ENCODE data around the gene FSIP1. TPM values are rescaled to one million over a fixed set of nuclear protein-coding genes. Genes with fewer than 3 reads are reported as not detected.

The FSIP1 gene
- total RNA-seq, 1 donor from 2014 or later = 2.9 TPM

GRCh38 chr15:39777496-39777895 lies 5.1 kb downstream of the FSIP1 start:
- Mint-ChIP-seq H3K27me3 (peaks cover 15% of the 10 kb centered on the region), H3K36me3 (peaks cover 4% of the 10 kb centered on the region), H3K9me3 (no peaks in the 10 kb centered on the region), H3K4me3 (no peak overlapping the region), H3K4me1 (ENCODE audit: unreplicated experiment) (peaks cover 18% of the 10 kb centered on the region), H3K27ac (no peak overlapping the region)
- no peak for DNase-seq (ENCODE audit: extremely low spot score, unreplicated experiment)
- TF ChIP-seq, protein P1, sequence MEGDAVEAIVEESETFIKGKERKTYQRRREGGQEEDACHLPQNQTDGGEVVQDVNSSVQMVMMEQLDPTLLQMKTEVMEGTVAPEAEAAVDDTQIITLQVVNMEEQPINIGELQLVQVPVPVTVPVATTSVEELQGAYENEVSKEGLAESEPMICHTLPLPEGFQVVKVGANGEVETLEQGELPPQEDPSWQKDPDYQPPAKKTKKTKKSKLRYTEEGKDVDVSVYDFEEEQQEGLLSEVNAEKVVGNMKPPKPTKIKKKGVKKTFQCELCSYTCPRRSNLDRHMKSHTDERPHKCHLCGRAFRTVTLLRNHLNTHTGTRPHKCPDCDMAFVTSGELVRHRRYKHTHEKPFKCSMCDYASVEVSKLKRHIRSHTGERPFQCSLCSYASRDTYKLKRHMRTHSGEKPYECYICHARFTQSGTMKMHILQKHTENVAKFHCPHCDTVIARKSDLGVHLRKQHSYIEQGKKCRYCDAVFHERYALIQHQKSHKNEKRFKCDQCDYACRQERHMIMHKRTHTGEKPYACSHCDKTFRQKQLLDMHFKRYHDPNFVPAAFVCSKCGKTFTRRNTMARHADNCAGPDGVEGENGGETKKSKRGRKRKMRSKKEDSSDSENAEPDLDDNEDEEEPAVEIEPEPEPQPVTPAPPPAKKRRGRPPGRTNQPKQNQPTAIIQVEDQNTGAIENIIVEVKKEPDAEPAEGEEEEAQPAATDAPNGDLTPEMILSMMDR (conservative IDR thresholded peaks at IDR 0.05) = no peak

GRCh38 chr15:39776068-39776467 lies 6.6 kb downstream of the FSIP1 start:
- peaks cover 15% of the 10 kb centered on the region for H3K27me3 Mint-ChIP-seq
- no peak overlapping the region for H3K27ac Mint-ChIP-seq
- peaks cover 4% of the 10 kb centered on the region for H3K36me3 Mint-ChIP-seq
- no peak for DNase-seq (ENCODE audit: extremely low spot score, unreplicated experiment)
- H3K4me3 Mint-ChIP-seq = no peak overlapping the region
- TF ChIP-seq, protein P1 (conservative IDR thresholded peaks at IDR 0.05) = no peak
- peaks cover 29% of the 10 kb centered on the region for H3K4me1 Mint-ChIP-seq (ENCODE audit: unreplicated experiment)
- H3K9me3 Mint-ChIP-seq = no peaks in the 10 kb centered on the region

GRCh38 chr15:39774688-39775267 lies 7.9 kb downstream of the FSIP1 start:
- DNase-seq (ENCODE audit: extremely low spot score, unreplicated experiment) = no peak
- no peaks in the 10 kb centered on the region for H3K9me3 Mint-ChIP-seq
- no peak overlapping the region for H3K4me3 Mint-ChIP-seq
- peaks cover 4% of the 10 kb centered on the region for H3K36me3 Mint-ChIP-seq
- H3K4me1 Mint-ChIP-seq (ENCODE audit: unreplicated experiment) = peaks cover 30% of the 10 kb centered on the region
- peaks cover 15% of the 10 kb centered on the region for H3K27me3 Mint-ChIP-seq
- H3K27ac Mint-ChIP-seq = no peak overlapping the region
- TF ChIP-seq, protein P1 (conservative IDR thresholded peaks at IDR 0.05) = no peak

DNA sequence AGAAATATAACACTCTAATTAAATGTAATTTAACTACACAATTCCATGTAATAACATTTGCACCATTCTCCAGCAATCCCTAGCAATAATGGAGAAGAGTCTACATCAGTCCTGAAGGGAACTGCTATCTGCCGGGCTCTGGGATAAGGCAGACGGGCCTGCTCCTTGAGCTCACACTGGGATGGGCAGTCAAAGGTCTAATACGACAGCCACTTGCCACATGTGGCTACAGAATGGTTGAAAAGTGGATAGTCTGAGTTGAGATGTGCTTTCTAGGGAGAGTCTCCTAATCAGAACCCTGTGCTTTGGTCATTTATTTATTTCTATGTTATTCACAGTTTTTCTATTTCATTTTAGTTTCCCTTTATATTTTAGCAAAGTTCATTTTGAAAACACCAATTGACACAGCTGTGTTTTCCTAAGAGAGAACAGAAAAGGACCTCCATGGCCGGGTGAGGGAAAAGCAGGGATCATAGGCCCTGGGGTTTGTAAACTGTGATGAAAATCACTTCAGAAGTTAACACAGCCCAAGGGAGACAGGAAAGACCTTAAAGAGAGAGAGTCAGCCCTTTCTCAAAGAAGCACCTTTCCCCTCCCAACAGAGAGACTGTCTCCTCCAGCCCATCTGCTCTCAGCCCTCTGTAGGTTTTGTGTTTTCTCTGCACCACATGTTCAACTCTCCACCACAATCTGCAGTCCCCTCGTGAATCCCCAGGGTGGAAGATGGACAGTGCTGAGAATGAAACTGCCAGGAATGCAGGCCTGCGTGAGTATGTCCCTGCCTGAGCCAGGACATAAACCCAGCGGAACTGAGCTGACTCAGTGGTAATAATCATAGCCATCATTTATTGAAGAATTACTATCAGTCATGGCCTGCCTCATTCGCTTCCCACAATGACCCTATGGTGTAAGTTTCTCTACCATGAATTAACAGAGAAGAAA lies 11.6 kb downstream of the FSIP1 start:
- TF ChIP-seq, protein P1 (conservative IDR thresholded peaks at IDR 0.05) = no peak
- DNase-seq (ENCODE audit: extremely low spot score, unreplicated experiment) = no peak

DNA sequence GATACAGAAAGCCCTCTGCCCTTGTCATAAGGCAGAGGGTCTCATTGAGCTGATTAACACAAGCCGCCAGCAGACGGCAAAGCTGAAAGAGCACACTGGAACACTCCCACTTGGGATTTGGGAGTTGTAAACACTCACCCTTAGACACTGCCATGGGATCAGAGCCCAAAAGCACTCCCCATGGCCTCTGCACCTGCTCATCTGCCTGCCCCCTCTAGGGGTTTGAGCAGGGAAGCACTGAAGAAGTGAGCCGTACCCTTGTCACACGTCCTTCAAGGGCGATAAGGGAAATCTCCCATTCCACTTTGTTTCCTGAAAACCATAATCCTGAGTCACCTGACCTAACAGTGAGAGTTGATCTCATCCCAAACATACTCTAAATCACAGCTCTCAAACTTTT lies 14.7 kb downstream of the FSIP1 start:
- Mint-ChIP-seq H3K27ac (no peak overlapping the region), H3K4me3 (no peak overlapping the region), H3K9me3 (no peaks in the 10 kb centered on the region), H3K4me1 (ENCODE audit: unreplicated experiment) (peaks cover 11% of the 10 kb centered on the region), H3K36me3 (no peaks in the 10 kb centered on the region), H3K27me3 (no peaks in the 10 kb centered on the region)
- DNase-seq (ENCODE audit: extremely low spot score, unreplicated experiment) = no peak
- TF ChIP-seq, protein P1 (conservative IDR thresholded peaks at IDR 0.05) = no peak

More for the DNA sequence above, 11.6 kb downstream of the FSIP1 start:
- no peaks in the 10 kb centered on the region for H3K9me3 Mint-ChIP-seq
- peaks cover 11% of the 10 kb centered on the region for H3K4me1 Mint-ChIP-seq (ENCODE audit: unreplicated experiment)
- no peak overlapping the region for H3K4me3 Mint-ChIP-seq
- peaks cover 4% of the 10 kb centered on the region for H3K36me3 Mint-ChIP-seq
- H3K27me3 Mint-ChIP-seq = peaks cover 4% of the 10 kb centered on the region
- H3K27ac Mint-ChIP-seq = no peak overlapping the region
